CD4-positive, alpha-beta T cell treated with Interleukin-12 subunit alpha and Interleukin-12 subunit beta, for 1 hour (primary cell): ENCODE data around the gene DES.

Source experiments
- DNase-seq: peaks from one replicate; pipeline ENCODE4 v3.0.0-alpha.2; 2020

Gene DES

GRCh38 chr2:219441451-219442255 is 23.5 kb downstream of the DES start:
- DNase-seq = peak; percentile 64

- DNase-seq = no peak
These were observed 24.3 kb downstream of the DES start for GRCh38 chr2:219442256-219443015.

GRCh38 chr2:219443016-219443696 is 25.0 kb downstream of the DES start:
- DNase-seq = no peak

GRCh38 chr2:219443697-219444023 is 25.5 kb downstream of the DES start:
- DNase-seq = no peak

GRCh38 chr2:219444566-219445091 is 26.5 kb downstream of the DES start:
- no peak for DNase-seq

GRCh38 chr2:219445220-219445640 is 27.1 kb downstream of the DES start:
- DNase-seq = no peak

- DNase-seq = no peak
These were observed 27.9 kb downstream of the DES start for GRCh38 chr2:219446101-219446504.

- no peak for DNase-seq
These were observed 28.5 kb downstream of the DES start for GRCh38 chr2:219446689-219447088.

- no peak for DNase-seq
These were observed 29.3 kb downstream of the DES start for GRCh38 chr2:219447242-219448098.

GRCh38 chr2:219448099-219448775 is 30.1 kb downstream of the DES start:
- DNase-seq = no peak

GRCh38 chr2:219448776-219449341 is 30.7 kb downstream of the DES start:
- no peak for DNase-seq

- no peak for DNase-seq
These were observed 31.4 kb downstream of the DES start for GRCh38 chr2:219449609-219450008.

GRCh38 chr2:219451661-219452360 is 33.6 kb downstream of the DES start:
- no peak for DNase-seq

GRCh38 chr2:219452361-219453317 is 34.5 kb downstream of the DES start:
- DNase-seq = no peak

GRCh38 chr2:219453671-219454590 is 35.8 kb downstream of the DES start:
- DNase-seq = no peak

GRCh38 chr2:219455581-219455980 is 37.4 kb downstream of the DES start:
- DNase-seq = no peak

GRCh38 chr2:219457784-219458369 is 39.7 kb downstream of the DES start:
- no peak for DNase-seq

- DNase-seq = no peak
These were observed 40.8 kb downstream of the DES start for GRCh38 chr2:219458996-219459395.
